ENCODE measurements around the gene FMN1. TPM values are rescaled to one million over a fixed set of nuclear protein-coding genes. Genes with fewer than 3 reads are reported as not detected.
A peak's percentile ranks its signal among the peaks of the same experiment; 100 is the strongest.
"Not testable (repeated sequence)": the region's sequence is repeated elsewhere in the genome, so short reads cannot be mapped to it uniquely, and the experiment has no call there.

The FMN1 gene
- total and polyA plus RNA-seq, 7 experiments from 2014 or later, result 0.02 to 32.2 (median 1.0) TPM; not detected in 1

- Histone ChIP-seq H3K4me3 (ENCODE audit: low read length) (no peak overlapping the region), H3K9me3 (ENCODE audit: control insufficient read depth in 2 of 3, low read length in 3 of 3) (no peaks in the 10 kb centered on the region), H3K27me3 (ENCODE audit: control insufficient read depth in 2 of 2, insufficient read depth in 2 of 2, low read length in 2 of 2) (no peaks in the 10 kb centered on the region), H3K27ac (ENCODE audit: low read depth, low read length) (no peak overlapping the region), H3K4me1 (ENCODE audit: control insufficient read depth in 2 of 2, insufficient read depth in 2 of 2, low read length in 2 of 2) (no peaks in the 10 kb centered on the region), H3K36me3 (ENCODE audit: control insufficient read depth in 2 of 3, insufficient read depth in 3 of 3, low read length in 3 of 3) (no peaks in the 10 kb centered on the region)
- POLR2A ChIA-PET, result no interaction called here
- Mint-ChIP-seq H3K27ac (no peak overlapping the region), H3K4me1 (peaks cover 0 to 5% (median 0%) of the 10 kb centered on the region in 7 donors), H3K27me3 (peaks cover 0 to 5% (median 3%) of the 10 kb centered on the region in 5 donors), H3K4me3 (no peak overlapping the region), H3K36me3 (peaks cover 0 to 23% (median 0%) of the 10 kb centered on the region in 5 donors), H3K9me3 (no peaks in the 10 kb centered on the region)
- DNase-seq (no peak), ATAC-seq (no peak)
- intact Hi-C loops (cut with micrococcal nuclease), result no loop called here
- CTCF ChIA-PET, result no interaction called here
These were observed 340.9 kb downstream of the FMN1 start for GRCh38 chr15:32853592-32853991.

- ChIA-PET CTCF (no interaction called here), POLR2A (no interaction called here)
- Histone ChIP-seq H3K4me1 (ENCODE audit: control insufficient read depth in 2 of 2, insufficient read depth in 2 of 2, low read length in 2 of 2) (no peaks in the 10 kb centered on the region), H3K27me3 (ENCODE audit: control insufficient read depth in 2 of 2, insufficient read depth in 2 of 2, low read length in 2 of 2) (no peaks in the 10 kb centered on the region), H3K9me3 (ENCODE audit: control insufficient read depth in 2 of 3, low read length in 3 of 3) (no peaks in the 10 kb centered on the region), H3K4me3 (ENCODE audit: low read length) (no peak overlapping the region), H3K27ac (ENCODE audit: low read depth, low read length) (no peak overlapping the region), H3K36me3 (ENCODE audit: control insufficient read depth in 2 of 3, insufficient read depth in 3 of 3, low read length in 3 of 3) (no peaks in the 10 kb centered on the region)
- intact Hi-C loops (cut with micrococcal nuclease), result no loop called here
- Mint-ChIP-seq H3K27me3 (peaks cover 0 to 5% (median under 1%) of the 10 kb centered on the region in 5 donors), H3K9me3 (peaks cover 0 to 5% (median 0%) of the 10 kb centered on the region in 11 donors), H3K36me3 (peaks cover 0 to 31% (median 0%) of the 10 kb centered on the region in 5 donors), H3K4me1 (peaks cover 0 to 3% (median 0%) of the 10 kb centered on the region in 7 donors), H3K4me3 (no peak overlapping the region), H3K27ac (no peak overlapping the region)
- DNase-seq (no peak), ATAC-seq (no peak)
These were observed 341.7 kb downstream of the FMN1 start for GRCh38 chr15:32852771-32853170.

GRCh38 chr15:32852017-32852416, 342.5 kb downstream of the FMN1 start:
- Histone ChIP-seq H3K27me3 (ENCODE audit: control insufficient read depth in 2 of 2, insufficient read depth in 2 of 2, low read length in 2 of 2) (no peaks in the 10 kb centered on the region), H3K4me1 (ENCODE audit: control insufficient read depth in 2 of 2, insufficient read depth in 2 of 2, low read length in 2 of 2) (no peaks in the 10 kb centered on the region), H3K9me3 (ENCODE audit: control insufficient read depth in 2 of 3, low read length in 3 of 3) (no peaks in the 10 kb centered on the region), H3K4me3 (ENCODE audit: low read length) (no peak overlapping the region), H3K27ac (ENCODE audit: low read depth, low read length) (no peak overlapping the region), H3K36me3 (ENCODE audit: control insufficient read depth in 2 of 3, insufficient read depth in 3 of 3, low read length in 3 of 3) (no peaks in the 10 kb centered on the region)
- Mint-ChIP-seq H3K4me3 (no peak overlapping the region), H3K36me3 (peaks cover 0 to 32% (median 0%) of the 10 kb centered on the region in 5 donors), H3K9me3 (peaks cover 0 to 5% (median 0%) of the 10 kb centered on the region in 11 donors), H3K27me3 (peaks cover 0 to 5% (median 0%) of the 10 kb centered on the region in 5 donors), H3K27ac (no peak overlapping the region), H3K4me1 (peaks cover 0 to 2% (median 0%) of the 10 kb centered on the region in 7 donors)
- ChIA-PET POLR2A (no interaction called here), CTCF (no interaction called here)
- ATAC-seq (no peak), DNase-seq (no peak)
- intact Hi-C loops (cut with micrococcal nuclease), result no loop called here

GRCh38 chr15:32851572-32851971, 342.9 kb downstream of the FMN1 start:
- peaks cover 0 to 2% (median 0%) of the 10 kb centered on the region in 7 donors for H3K4me1 Mint-ChIP-seq
- no peak overlapping the region for H3K4me3 Mint-ChIP-seq
- H3K27me3 Mint-ChIP-seq, result peaks cover 0 to 5% (median 0%) of the 10 kb centered on the region in 5 donors
- H3K27ac Mint-ChIP-seq, result no peak overlapping the region
- peaks cover 0 to 35% (median 0%) of the 10 kb centered on the region in 5 donors for H3K36me3 Mint-ChIP-seq
- H3K27me3 ChIP-seq (ENCODE audit: control insufficient read depth in 2 of 2, insufficient read depth in 2 of 2, low read length in 2 of 2), result no peaks in the 10 kb centered on the region
- DNase-seq (no peak), ATAC-seq (no peak)
- ChIA-PET POLR2A (no interaction called here), CTCF (no interaction called here)
- H3K27ac ChIP-seq (ENCODE audit: low read depth, low read length), result no peak overlapping the region
- no peaks in the 10 kb centered on the region for H3K36me3 ChIP-seq (ENCODE audit: control insufficient read depth in 2 of 3, insufficient read depth in 3 of 3, low read length in 3 of 3)
- H3K9me3 Mint-ChIP-seq, result peaks cover 0 to 5% (median 0%) of the 10 kb centered on the region in 11 donors
- no peak overlapping the region for H3K4me3 ChIP-seq (ENCODE audit: low read length)
- no peaks in the 10 kb centered on the region for H3K9me3 ChIP-seq (ENCODE audit: control insufficient read depth in 2 of 3, low read length in 3 of 3)
- H3K4me1 ChIP-seq (ENCODE audit: control insufficient read depth in 2 of 2, insufficient read depth in 2 of 2, low read length in 2 of 2), result no peaks in the 10 kb centered on the region
- intact Hi-C loops (cut with micrococcal nuclease), result no loop called here

- CTCF ChIA-PET, result no interaction called here
- no peak overlapping the region for H3K27ac ChIP-seq (ENCODE audit: low read depth, low read length)
- POLR2A ChIA-PET, result no interaction called here
- H3K4me1 ChIP-seq (ENCODE audit: control insufficient read depth in 2 of 2, insufficient read depth in 2 of 2, low read length in 2 of 2), result no peaks in the 10 kb centered on the region
- no peak for DNase-seq
- Mint-ChIP-seq H3K27me3 (peaks cover 0 to 5% (median 0%) of the 10 kb centered on the region in 5 donors), H3K9me3 (peaks cover 0 to 5% (median 0%) of the 10 kb centered on the region in 11 donors), H3K4me3 (no peak overlapping the region), H3K36me3 (peaks cover 0 to 40% (median 0%) of the 10 kb centered on the region in 5 donors), H3K4me1 (peaks cover 0 to 2% (median 0%) of the 10 kb centered on the region in 7 donors), H3K27ac (no peak overlapping the region)
- intact Hi-C loops (cut with micrococcal nuclease), result no loop called here
- no peaks in the 10 kb centered on the region for H3K36me3 ChIP-seq (ENCODE audit: control insufficient read depth in 2 of 3, insufficient read depth in 3 of 3, low read length in 3 of 3)
- peak; percentile 64 for ATAC-seq
- H3K27me3 ChIP-seq (ENCODE audit: control insufficient read depth in 2 of 2, insufficient read depth in 2 of 2, low read length in 2 of 2), result no peaks in the 10 kb centered on the region
- H3K4me3 ChIP-seq (ENCODE audit: low read length), result no peak overlapping the region
- H3K9me3 ChIP-seq (ENCODE audit: control insufficient read depth in 2 of 3, low read length in 3 of 3), result no peaks in the 10 kb centered on the region
These were observed 344.5 kb downstream of the FMN1 start for GRCh38 chr15:32849769-32850668.

GRCh38 chr15:32846671-32847070, 347.8 kb downstream of the FMN1 start:
- H3K27ac ChIP-seq (ENCODE audit: low read depth, low read length); H3K9me3 Mint-ChIP-seq; H3K4me3 ChIP-seq (ENCODE audit: low read length); H3K36me3 ChIP-seq (ENCODE audit: control insufficient read depth in 2 of 3, insufficient read depth in 3 of 3, low read length in 3 of 3); CTCF ChIA-PET; intact Hi-C loops (cut with micrococcal nuclease); H3K4me3 Mint-ChIP-seq; DNase-seq; ATAC-seq; H3K4me1 Mint-ChIP-seq; H3K9me3 ChIP-seq (ENCODE audit: control insufficient read depth in 2 of 3, low read length in 3 of 3); H3K27me3 ChIP-seq (ENCODE audit: control insufficient read depth in 2 of 2, insufficient read depth in 2 of 2, low read length in 2 of 2); H3K27me3 Mint-ChIP-seq; POLR2A ChIA-PET; H3K27ac Mint-ChIP-seq; H3K4me1 ChIP-seq (ENCODE audit: control insufficient read depth in 2 of 2, insufficient read depth in 2 of 2, low read length in 2 of 2): not testable (repeated sequence)
- H3K36me3 Mint-ChIP-seq, result peaks cover 0 to 27% (median 0%) of the 10 kb centered on the region in 5 donors
